GM18517 (cell line): ENCODE measurements around the gene MAP1B.

Experiments
- ATAC-seq: cut with Tn5 transposase; IDR thresholded peaks from one replicate; pipeline ENCODE4 v1.9.1; 2021; ENCODE audit warnings: mild to moderate bottlenecking, moderate library complexity; ENCODE audit not compliant: unreplicated experiment

The MAP1B gene

GRCh38 chr5:72129725-72130124 lies 22.4 kb downstream of the MAP1B start:
- ATAC-seq = no peak

- ATAC-seq = no peak
Measured at GRCh38 chr5:72130351-72130761, 23.1 kb downstream of the MAP1B start.

- no peak for ATAC-seq
Measured at GRCh38 chr5:72133212-72133990, 26.1 kb downstream of the MAP1B start.

- no peak for ATAC-seq
Measured at GRCh38 chr5:72134226-72134899, 27.1 kb downstream of the MAP1B start.

GRCh38 chr5:72137826-72138409 lies 30.6 kb downstream of the MAP1B start:
- no peak for ATAC-seq

GRCh38 chr5:72138943-72139521 lies 31.8 kb downstream of the MAP1B start:
- ATAC-seq = no peak

GRCh38 chr5:72140711-72141110 lies 33.4 kb downstream of the MAP1B start:
- ATAC-seq = no peak

GRCh38 chr5:72141440-72142355 lies 34.4 kb downstream of the MAP1B start:
- no peak for ATAC-seq

GRCh38 chr5:72144762-72145161 lies 37.5 kb downstream of the MAP1B start:
- ATAC-seq = no peak

GRCh38 chr5:72145348-72145747 lies 38.1 kb downstream of the MAP1B start:
- ATAC-seq = no peak

- ATAC-seq = no peak
Measured at GRCh38 chr5:72146056-72146455, 38.8 kb downstream of the MAP1B start.

GRCh38 chr5:72147569-72147968 lies 40.3 kb downstream of the MAP1B start:
- no peak for ATAC-seq

GRCh38 chr5:72149742-72150141 lies 42.5 kb downstream of the MAP1B start:
- no peak for ATAC-seq

GRCh38 chr5:72151169-72151568 lies 43.9 kb downstream of the MAP1B start:
- no peak for ATAC-seq

- no peak for ATAC-seq
Measured at GRCh38 chr5:72151646-72152045, 44.4 kb downstream of the MAP1B start.

- no peak for ATAC-seq
Measured at GRCh38 chr5:72152545-72152944, 45.3 kb downstream of the MAP1B start.

- ATAC-seq = no peak
Measured at GRCh38 chr5:72153551-72153950, 46.3 kb downstream of the MAP1B start.

- no peak for ATAC-seq
Measured at GRCh38 chr5:72154076-72154756, 46.9 kb downstream of the MAP1B start.

- no peak for ATAC-seq
Measured at GRCh38 chr5:72156946-72157624, 49.8 kb downstream of the MAP1B start.

- no peak for ATAC-seq
Measured at GRCh38 chr5:72157625-72157962, 50.3 kb downstream of the MAP1B start.
